Small intestine (tissue), 7 donors: ENCODE results near the gene ZSCAN5C. TPM values are rescaled to one million over a fixed set of nuclear protein-coding genes. Genes with fewer than 3 reads are reported as not detected.
"Not testable (repeated sequence)": the region's sequence is repeated elsewhere in the genome, so short reads cannot be mapped to it uniquely, and the experiment has no call there.

Experiments
- DNase-seq, 2 donors: peaks; one replicate each; pipeline versions ENCODE4 v3.0.0 to v3.0.0-alpha.2; 2013
- FAIRE-seq: peaks from 2 replicates; lab custom pipeline; 2012; peaks lifted over from hg19 to GRCh38; lab: Jason Lieb, UNC
- H3K27ac ChIP-seq, 3 donors: one replicate each; pipeline ENCODE4 v1.5.1; 2013; ENCODE audit warnings: low read length in 2 of 3, mild to moderate bottlenecking in 2 of 3, control low read depth in 1 of 3, inconsistent platforms in 1 of 3, low read depth in 1 of 3, moderate library complexity in 1 of 3
- H3K27me3 ChIP-seq, 3 donors: one replicate each; pipeline ENCODE4 v1.6.1; 2013; ENCODE audit warnings: low read length in 3 of 3, inconsistent platforms in 1 of 3; ENCODE audit not compliant: control insufficient read depth in 3 of 3, insufficient read depth in 3 of 3
- H3K36me3 ChIP-seq, 3 donors: one replicate each; pipeline ENCODE4 v1.6.1; 2013; ENCODE audit warnings: low read length in 3 of 3, inconsistent platforms in 1 of 3, low read depth in 1 of 3, mild to moderate bottlenecking in 1 of 3, moderate library complexity in 1 of 3; ENCODE audit not compliant: control insufficient read depth in 3 of 3, insufficient read depth in 2 of 3
- H3K4me1 ChIP-seq, 3 donors: one replicate each; pipeline ENCODE4 v1.6.1; 2013; ENCODE audit warnings: low read length in 2 of 3, inconsistent platforms in 1 of 3, low read depth in 1 of 3, mild to moderate bottlenecking in 1 of 3, moderate library complexity in 1 of 3; ENCODE audit not compliant: control insufficient read depth in 3 of 3, insufficient read depth in 2 of 3
- H3K4me3 ChIP-seq, 3 donors: one replicate each; pipeline ENCODE4 v1.5.1; 2013; ENCODE audit warnings: low read length in 3 of 3, control low read depth in 1 of 3, inconsistent platforms in 1 of 3, low read depth in 1 of 3, mild to moderate bottlenecking in 1 of 3, moderate library complexity in 1 of 3
- H3K9me3 ChIP-seq, 2 donors: one replicate each; pipeline ENCODE4 v1.6.1; 2013; ENCODE audit warnings: low read depth in 1 of 2, low read length in 1 of 2; ENCODE audit not compliant: control insufficient read depth in 2 of 2, insufficient read depth in 1 of 2
- WGBS, 3 donors: extraction: QIAGEN DNeasy Blood & Tissue Kit; methylation state at CpG; one replicate each; pipeline ENCODE4 v1.1.7; 2013; 5-methylcytosine and 5-hydroxymethylcytosine counted together
- polyA plus RNA-seq, 4 donors: library from polyadenylated mRNA; stranded (reverse) in 3 of 4; unstranded in 1 of 4; fragments of 200-250 nt in 3 of 4; fragments of 120-200 nt in 1 of 4; gene quantifications; one replicate each; pipeline versions ENCODE4 v1.2.1 to v1.2.3, GENCODE V29; 2013
- donor health status: healthy with polysubstance abuse.
- donor health status: control.
- donor health status: control.
- donor health status: Bipolar disorder and iron deficiency.
- donor health status: healthy.

Gene ZSCAN5C
- polyA plus RNA-seq, 4 donors, result not detected

DNA sequence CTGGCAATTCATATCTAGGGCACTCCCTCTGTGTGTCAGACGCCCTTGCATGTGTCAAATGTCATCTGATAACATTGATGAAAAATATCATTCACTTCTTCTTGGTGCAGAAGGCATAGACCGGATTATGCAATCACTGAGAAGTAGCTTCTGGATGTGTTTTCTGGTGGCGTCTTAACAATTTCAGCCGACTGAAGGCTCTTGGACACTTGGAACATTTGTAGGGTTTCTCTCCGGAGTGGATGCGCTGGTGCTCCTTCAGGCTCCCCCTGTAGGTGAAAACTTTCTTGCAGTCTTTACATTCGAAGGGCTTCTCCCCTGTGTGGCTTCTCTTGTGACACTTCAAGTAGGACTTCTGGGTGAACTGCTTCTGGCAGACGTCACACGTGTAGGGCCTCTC, 19.4 kb downstream of the ZSCAN5C start:
- peak in 1 of 2 donors; percentile 15 for DNase-seq
- not testable (repeated sequence) for H3K9me3 ChIP-seq, H3K4me1 ChIP-seq, H3K27me3 ChIP-seq, H3K27ac ChIP-seq, H3K4me3 ChIP-seq, FAIRE-seq, H3K36me3 ChIP-seq
- 63 to 77% (median 77%) methylated on average over 9 of the region's 9 CpGs for WGBS, 3 donors

DNA sequence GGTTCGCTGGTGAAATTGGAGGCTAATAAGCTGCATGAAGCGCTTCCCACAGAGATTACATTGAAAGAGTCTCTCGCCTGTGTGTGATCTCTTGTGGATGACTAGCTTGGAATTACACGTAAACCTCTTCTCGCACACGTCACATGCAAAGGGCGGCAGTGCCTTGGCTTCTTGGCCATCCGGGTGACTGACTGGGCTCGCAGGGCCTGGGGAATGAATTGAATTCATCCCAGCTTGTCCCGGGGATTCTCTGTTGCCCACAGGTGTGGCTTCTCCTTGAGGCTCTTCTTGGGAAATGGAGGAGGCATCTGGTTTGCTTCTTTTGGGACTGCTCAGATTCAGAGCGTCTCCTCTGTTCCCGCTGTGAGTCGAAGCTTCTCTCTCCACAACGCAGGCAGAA, 19.8 kb downstream of the ZSCAN5C start:
- Histone ChIP-seq H3K27ac (no peak overlapping the region), H3K4me1 (no peaks in the 10 kb centered on the region), H3K36me3 (no peaks in the 10 kb centered on the region), H3K4me3 (no peak overlapping the region), H3K27me3 (peaks cover 0 to 5% (median 0%) of the 10 kb centered on the region in 3 donors), H3K9me3 (no peaks in the 10 kb centered on the region)
- 93 to 95% (median 95%) methylated on average over 13 to 14 of the region's 14 CpGs for WGBS, 3 donors
- FAIRE-seq (no peak), DNase-seq (no peak)

- H3K4me1 ChIP-seq, result no peaks in the 10 kb centered on the region
- no peak for FAIRE-seq
- no peaks in the 10 kb centered on the region for H3K36me3 ChIP-seq
- no peak for DNase-seq
- H3K27me3 ChIP-seq, result no peaks in the 10 kb centered on the region
- no peak overlapping the region for H3K4me3 ChIP-seq
- H3K9me3 ChIP-seq, result no peaks in the 10 kb centered on the region
- whole genome bisulfite sequencing, 3 donors, result 82 to 85% (median 83%) methylated on average over 6 of the region's 6 CpGs
- H3K27ac ChIP-seq, result no peak overlapping the region
Observed at GRCh38 chr19:56222901-56223300, 20.8 kb downstream of the ZSCAN5C start.

GRCh38 chr19:56223481-56223880, 21.4 kb downstream of the ZSCAN5C start:
- no peak overlapping the region for H3K27ac ChIP-seq
- DNase-seq, result no peak
- no peaks in the 10 kb centered on the region for H3K36me3 ChIP-seq
- no peak for FAIRE-seq
- no peaks in the 10 kb centered on the region for H3K4me1 ChIP-seq
- no peaks in the 10 kb centered on the region for H3K27me3 ChIP-seq
- H3K9me3 ChIP-seq, result no peaks in the 10 kb centered on the region
- 90 to 93% (median 93%) methylated on average over 9 of the region's 9 CpGs for WGBS, 3 donors
- no peak overlapping the region for H3K4me3 ChIP-seq

DNA sequence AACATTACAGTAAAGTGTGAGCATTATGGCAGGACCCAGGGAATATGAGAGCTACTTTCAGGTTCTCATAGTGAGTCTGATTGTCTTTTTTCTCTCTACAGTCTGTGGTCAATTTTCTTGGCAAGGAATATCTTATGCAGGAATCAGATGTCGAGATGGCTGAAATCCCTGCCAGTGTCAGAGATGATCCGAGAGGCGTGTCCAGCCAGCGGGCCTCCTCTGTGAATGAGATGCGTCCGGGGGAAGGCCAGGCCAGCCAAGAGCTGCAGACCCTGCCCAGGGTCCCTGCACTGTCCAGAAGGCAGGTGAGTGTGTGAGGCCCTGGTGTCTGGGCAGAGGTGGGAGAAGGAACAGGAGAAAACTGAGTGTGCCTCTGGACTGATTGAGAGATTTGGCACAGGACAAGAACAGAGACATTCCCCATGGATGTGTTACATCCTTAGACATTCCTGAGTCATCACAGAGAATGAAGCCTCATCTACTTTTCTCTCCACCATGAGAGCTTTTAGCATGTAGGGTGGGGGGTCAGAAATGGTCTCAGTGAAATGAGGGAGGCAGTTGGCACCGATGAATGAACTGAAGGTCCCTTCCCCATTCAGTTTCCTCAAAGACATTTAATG, 43.2 kb downstream of the ZSCAN5C start:
- H3K27me3 ChIP-seq, result no peaks in the 10 kb centered on the region
- no peak for FAIRE-seq
- H3K27ac ChIP-seq, result no peak overlapping the region
- no peak for DNase-seq
- WGBS, 3 donors, result 87 to 95% (median 90%) methylated on average over 7 of the region's 7 CpGs
- no peaks in the 10 kb centered on the region for H3K36me3 ChIP-seq
- no peaks in the 10 kb centered on the region for H3K9me3 ChIP-seq
- no peaks in the 10 kb centered on the region for H3K4me1 ChIP-seq
- H3K4me3 ChIP-seq, result no peak overlapping the region

DNA sequence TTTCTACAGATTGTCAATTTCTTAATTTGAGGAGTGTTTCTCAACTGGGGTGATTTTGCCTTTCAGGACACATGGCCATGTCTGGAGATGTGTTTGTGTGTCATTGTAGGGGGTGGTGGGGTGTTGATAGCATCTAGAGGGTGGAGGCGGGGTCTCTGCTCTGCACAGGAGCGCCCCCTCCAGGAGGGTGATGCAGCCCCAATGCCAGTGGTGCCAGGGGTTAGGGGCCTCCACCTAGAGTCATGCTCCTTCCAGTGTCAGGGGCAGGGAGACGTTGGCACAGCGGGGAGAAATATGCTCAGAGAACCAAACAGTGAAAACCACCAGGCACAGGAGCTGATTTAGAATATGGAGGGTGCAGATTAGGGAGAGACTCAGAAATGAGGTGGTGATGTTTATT, 43.7 kb downstream of the ZSCAN5C start:
- not testable (repeated sequence) for H3K4me1 ChIP-seq, H3K4me3 ChIP-seq, H3K9me3 ChIP-seq, FAIRE-seq, H3K27me3 ChIP-seq, H3K27ac ChIP-seq, H3K36me3 ChIP-seq, DNase-seq
- WGBS, 3 donors, result 74 to 90% (median 88%) methylated on average over 3 to 4 of the region's 4 CpGs

GRCh38 chr19:56248736-56249338, 46.8 kb downstream of the ZSCAN5C start:
- H3K27me3 ChIP-seq, DNase-seq, H3K4me3 ChIP-seq, H3K36me3 ChIP-seq, H3K27ac ChIP-seq, H3K9me3 ChIP-seq, H3K4me1 ChIP-seq, FAIRE-seq: not testable (repeated sequence)
- 95 to 98% (median 96%) methylated on average over 8 of the region's 8 CpGs for WGBS, 3 donors

- WGBS, 3 donors, result 38 to 56% (median 48%) methylated on average over 10 of the region's 10 CpGs
- H3K27me3 ChIP-seq, result no peaks in the 10 kb centered on the region
- peaks cover 0 to 6% of the 10 kb centered on the region in 2 donors for H3K9me3 ChIP-seq
- no peaks in the 10 kb centered on the region for H3K4me1 ChIP-seq
- no peak overlapping the region for H3K27ac ChIP-seq
- peak; percentile 61 to 82 for DNase-seq
- no peak for FAIRE-seq
- H3K36me3 ChIP-seq, result no peaks in the 10 kb centered on the region
- no peak overlapping the region for H3K4me3 ChIP-seq
Observed at GRCh38 chr19:56252699-56253422, 50.8 kb downstream of the ZSCAN5C start.
